Myocyte (in vitro differentiated cells): ENCODE measurements around the gene C13orf42. TPM values are rescaled to one million over a fixed set of nuclear protein-coding genes. Genes with fewer than 3 reads are reported as not detected.

Experiments
- DNase-seq: peaks from one replicate; pipeline ENCODE4 v3.0.0-alpha.2; 2012; ENCODE audit warnings: low read depth
- total RNA-seq: library from RNA; depleted of rRNA; stranded (reverse); fragments of >200 nt; gene quantifications from 2 replicates; pipeline ENCODE4 v1.2.3, GENCODE V29; 2014

The C13orf42 gene
- total RNA-seq, 1 donor from 2014 or later: not detected

DNA sequence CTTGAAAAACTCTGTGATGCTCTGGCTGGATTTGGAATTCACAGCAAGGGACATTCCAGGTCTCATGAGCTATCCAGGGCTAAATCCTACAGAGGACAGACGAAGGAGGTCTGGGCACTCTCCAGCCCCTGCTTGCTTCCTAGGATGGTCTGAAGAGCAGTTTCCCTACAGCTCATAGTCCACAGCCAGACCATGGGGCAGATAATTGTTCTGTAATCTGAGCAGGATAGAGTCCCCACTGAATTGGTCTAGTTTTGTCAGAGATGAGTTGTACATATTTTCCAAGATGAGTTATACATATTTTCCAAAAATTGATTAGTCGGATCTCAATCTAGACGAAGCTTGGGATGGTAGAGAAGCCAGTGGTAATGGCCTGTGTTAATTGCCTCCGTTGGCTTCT, 75.6 kb downstream of the C13orf42 start:
- DNase-seq: no peak

DNA sequence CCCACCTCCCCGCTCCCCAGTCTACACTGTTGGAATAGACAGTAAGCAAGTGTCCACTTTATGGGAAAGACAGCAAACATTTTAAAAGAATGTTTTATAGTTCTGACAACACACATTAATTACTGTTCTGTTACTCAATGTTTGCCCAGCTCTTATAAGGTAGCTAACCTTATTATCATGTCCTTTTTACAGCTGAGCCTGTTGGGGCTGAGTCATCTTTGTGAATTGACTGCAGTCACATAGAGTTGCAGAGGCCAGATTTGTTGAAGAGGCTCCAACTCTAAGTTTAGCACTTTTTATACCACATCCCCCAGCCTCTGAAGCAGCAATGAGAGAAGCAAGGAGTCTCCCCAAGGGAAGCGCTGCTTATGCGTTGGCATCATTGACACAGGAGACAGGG, 76.2 kb downstream of the C13orf42 start:
- DNase-seq: peak; percentile 3

DNA sequence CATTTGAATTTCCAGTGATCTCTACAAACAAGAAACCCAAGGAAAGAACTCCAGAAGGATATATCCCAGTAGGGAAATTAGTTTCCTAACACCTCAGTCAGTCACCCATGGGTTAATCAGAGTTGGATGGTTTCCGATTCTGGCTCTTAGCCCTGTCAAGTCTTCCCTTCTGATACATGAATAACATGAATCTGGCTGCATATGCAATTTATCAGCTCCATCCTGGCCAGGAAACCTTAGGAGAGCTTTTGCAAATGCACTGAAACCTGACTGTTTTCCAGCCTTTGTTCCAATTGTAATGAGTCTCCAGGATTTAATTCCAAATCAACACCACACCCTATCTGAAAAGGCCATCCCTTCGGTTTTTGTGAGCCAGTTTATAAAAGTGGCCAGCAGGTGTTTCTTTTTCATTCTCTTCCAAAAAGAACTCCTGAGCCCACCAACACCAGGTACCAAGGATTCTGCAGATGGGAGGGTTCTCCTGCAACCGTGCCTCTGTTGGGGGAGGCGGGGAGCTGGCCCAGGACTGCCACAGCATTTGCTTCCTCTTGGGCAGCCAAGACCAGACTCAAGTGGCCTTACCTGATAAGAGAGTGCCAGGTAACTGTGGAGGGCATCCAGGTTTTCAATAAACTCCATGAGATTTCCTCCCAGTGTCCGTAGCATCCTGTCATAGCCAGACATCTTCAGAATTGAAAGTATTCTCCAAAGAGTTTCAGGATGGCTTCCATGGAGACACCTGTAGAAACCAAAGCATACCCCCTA, 77.5 kb downstream of the C13orf42 start:
- no peak for DNase-seq

DNA sequence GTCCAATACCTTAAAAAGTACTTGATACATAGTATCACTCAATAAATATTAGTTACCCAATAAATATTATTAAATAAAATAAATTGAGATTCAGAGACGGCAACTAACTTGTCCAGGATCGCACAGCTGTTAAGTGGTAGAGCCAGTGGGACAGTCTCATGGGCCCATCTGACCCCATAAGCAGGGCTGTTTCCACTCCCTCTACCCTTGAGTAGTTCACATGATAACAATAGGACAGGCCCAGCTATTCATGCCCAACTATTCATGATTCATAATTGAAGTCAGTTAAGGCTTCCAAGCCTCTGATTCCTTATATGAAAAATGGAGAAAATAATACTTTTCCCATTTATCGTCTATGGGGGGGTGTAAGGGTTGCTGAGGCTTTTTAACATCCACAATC, 78.2 kb downstream of the C13orf42 start:
- no peak for DNase-seq

Other genes with a start within 250 kb of the C13orf42 start
- gene RNASEH2B, start 201.5 kb downstream of the C13orf42 start, total RNA-seq: 32.3 and 43.6 TPM in 2 replicates
- 0.05 TPM in 1 of 2 replicates, not detected in the other for gene FAM124A, start 111.1 kb upstream of the C13orf42 start, total RNA-seq
- not detected in 2 replicates for gene SERPINE3, start 228.4 kb upstream of the C13orf42 start, total RNA-seq